NB4 (cell line): ENCODE measurements around the gene TXNDC9.
A peak's percentile ranks its signal among the peaks of the same experiment; 100 is the strongest.
"Not testable (repeated sequence)": the region's sequence is repeated elsewhere in the genome, so short reads cannot be mapped to it uniquely, and the experiment has no call there.

Experiments
- DNase-seq: peaks from one replicate; pipeline ENCODE4 v3.0.0; 2010; ENCODE audit warnings: low read depth
- H3K4me3 ChIP-seq: one replicate; pipeline ENCODE4 v1.5.1; 2011; ENCODE audit warnings: mild to moderate bottlenecking, low read depth, low read length, moderate library complexity
- CTCF ChIP-seq: IDR thresholded peaks from one replicate; pipeline ENCODE4 v1.5.1; 2012; ENCODE audit warnings: low read depth, low read length
- MAX ChIP-seq: IDR thresholded peaks from 2 replicates; pipeline ENCODE4 v1.6.1; 2011; ENCODE audit warnings: low read depth, low read length
- MYC ChIP-seq: IDR thresholded peaks from 2 replicates; pipeline ENCODE4 v1.6.1; 2011; ENCODE audit warnings: low read depth, low read length
- POLR2A ChIP-seq: IDR thresholded peaks from 2 replicates; pipeline ENCODE4 v1.6.1; 2011; ENCODE audit warnings: mild to moderate bottlenecking; ENCODE audit not compliant: insufficient read length; ENCODE audit errors: extremely low read depth

The TXNDC9 gene

DNA sequence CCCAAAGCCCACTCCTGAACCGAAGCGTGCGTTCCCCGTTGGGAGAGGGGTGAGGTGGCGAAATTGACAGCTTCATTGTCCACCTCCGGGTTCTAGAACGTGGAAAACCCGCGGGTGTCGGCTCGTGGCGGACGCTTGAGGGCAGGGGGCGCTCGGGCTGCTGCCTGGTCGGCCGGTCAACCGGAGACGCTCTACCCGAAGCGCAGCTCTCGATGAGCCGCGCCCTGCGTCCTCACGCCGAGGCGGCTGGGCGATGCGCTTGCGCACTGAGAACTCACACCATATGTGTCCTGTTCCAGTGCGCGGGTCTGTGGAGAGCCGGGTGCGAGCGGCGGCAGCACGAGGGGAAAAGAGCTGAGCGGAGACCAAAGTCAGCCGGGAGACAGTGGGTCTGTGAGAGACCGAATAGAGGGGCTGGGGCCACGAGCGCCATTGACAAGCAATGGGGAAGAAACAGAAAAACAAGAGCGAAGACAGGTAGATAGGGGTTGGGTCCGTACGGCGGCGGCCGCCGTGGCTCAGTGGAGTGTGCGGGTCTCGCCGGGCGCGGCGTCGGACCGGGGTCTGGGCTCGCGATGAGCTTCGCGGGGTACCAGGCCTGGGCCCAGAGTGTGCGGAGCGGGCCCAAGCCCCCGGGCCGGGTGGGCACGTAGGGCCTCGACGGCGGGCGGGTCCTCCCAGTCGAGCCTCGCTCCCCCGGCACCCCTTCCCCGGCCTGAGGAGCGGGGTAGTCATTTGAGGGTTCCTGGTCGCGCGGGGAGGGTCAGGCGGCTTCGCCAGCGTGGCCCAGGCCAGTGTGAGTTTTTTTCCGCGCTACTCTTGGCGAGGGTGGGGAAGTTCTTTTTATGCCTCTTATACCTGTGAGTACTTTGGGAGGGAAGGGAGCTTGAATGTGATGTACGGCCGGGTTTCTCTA, 1.2 kb upstream of the TXNDC9 start, which contains the start of gene EIF5B:
TSS of gene EIF5B (plus strand) at position 277 of the 916 bp plus-strand sequence. CDS start at position 443, 166 bp downstream.
- DNase-seq: peak; percentile 99
- H3K4me3 ChIP-seq: peak within 1 kb of the TSS; percentile 93
- TF ChIP-seq MYC (0 out of 2 replicates have a peak, but pooled peaks have one; percentile 43), POLR2A (peak; percentile 84), MAX (peak; percentile 76), CTCF (peak; percentile 62)

DNA sequence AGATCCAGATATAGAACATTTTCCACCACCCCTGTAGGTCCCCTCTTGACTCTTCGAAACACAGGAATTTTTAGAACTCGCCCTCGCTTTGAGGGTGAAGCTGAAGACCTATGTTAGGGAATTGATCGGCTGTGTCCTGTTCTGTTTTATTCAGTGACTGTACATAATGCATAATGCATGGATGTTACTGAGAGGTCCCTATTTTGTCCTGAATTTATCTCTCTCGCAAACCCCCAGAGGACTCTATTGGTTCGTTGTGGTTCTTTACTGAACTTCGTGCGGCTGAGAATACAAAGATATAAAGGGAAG, 625 bp upstream of the TXNDC9 start:
- TF ChIP-seq MAX: no peak
- no peak for TF ChIP-seq MYC
- no peak for TF ChIP-seq CTCF
- TF ChIP-seq POLR2A: no peak

DNA sequence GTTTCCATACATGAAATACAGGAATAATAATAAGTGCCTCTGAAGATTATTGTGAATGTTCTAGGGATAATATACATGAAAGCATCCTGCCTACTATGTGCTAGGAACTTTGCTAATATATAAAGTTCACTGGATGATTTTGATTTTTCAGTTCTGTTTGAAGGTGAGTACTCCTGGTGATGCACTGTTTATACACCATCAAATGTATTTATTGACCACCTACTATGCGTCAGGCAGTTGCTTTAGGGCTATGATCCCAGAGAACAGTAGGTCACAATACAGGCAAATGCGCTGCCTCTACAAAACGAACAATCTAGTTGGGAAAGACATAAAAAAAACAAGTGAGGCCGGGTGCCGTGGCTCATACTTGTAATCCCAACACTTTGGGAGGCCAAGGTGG, 10.7 kb downstream of the TXNDC9 start:
- DNase-seq: no peak
- no peak for TF ChIP-seq POLR2A
- TF ChIP-seq MAX: no peak
- TF ChIP-seq MYC: no peak
- no peak for TF ChIP-seq CTCF
- H3K4me3 ChIP-seq: no peak overlapping the region

More for the DNA sequence above, 625 bp upstream of the TXNDC9 start:
- peak overlapping the region; percentile 93 for H3K4me3 ChIP-seq
- no peak for DNase-seq

- not testable (repeated sequence) for DNase-seq, H3K4me3 ChIP-seq
Observed at GRCh38 chr2:99317873-99318200, 18.3 kb downstream of the TXNDC9 start.

DNA sequence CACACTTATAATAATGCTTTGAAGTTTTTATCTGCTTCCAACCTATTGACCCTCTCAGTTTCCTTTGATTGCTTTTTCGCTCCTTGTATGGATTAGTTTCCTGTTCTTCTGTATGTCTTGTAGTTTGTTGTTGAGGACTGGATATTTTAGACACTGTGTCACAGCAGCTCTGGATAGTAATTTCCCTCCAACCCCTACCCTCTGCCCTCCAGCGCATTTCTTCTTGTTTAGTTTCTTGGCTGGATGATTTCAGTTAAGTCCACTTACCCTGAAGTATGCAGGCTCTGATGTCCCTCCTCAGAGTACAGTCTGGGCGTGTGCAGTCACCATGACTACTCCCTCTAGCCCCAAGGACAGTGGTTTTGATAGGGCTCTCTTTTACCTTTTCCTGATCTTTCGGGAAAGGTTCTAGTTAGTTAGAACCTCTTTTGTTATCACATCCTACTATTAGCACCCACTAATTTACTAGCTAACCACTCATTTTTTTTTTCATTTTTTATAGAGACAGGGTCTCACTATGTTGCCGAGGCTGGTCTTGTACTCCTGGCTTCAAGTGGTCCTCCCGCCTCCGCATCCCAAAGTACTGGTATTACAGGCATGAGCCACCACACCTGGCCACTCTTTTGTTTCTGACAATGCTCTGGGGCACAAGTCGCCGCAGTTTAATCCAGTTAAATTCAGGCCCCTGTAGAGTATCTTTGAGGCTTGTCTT, 18.8 kb downstream of the TXNDC9 start:
- no peak for DNase-seq
- H3K4me3 ChIP-seq: no peak overlapping the region
- TF ChIP-seq POLR2A: no peak
- no peak for TF ChIP-seq MYC
- no peak for TF ChIP-seq MAX
- no peak for TF ChIP-seq CTCF

- H3K4me3 ChIP-seq, DNase-seq: not testable (repeated sequence)
Observed at GRCh38 chr2:99301097-99301496, 35.0 kb downstream of the TXNDC9 start, which contains the start of gene LYG1. LYG1 (minus strand) TSS chr2:99301197; CDS start chr2:99295670, 5,527 bp downstream.
